Prostate gland (tissue), 2 donors: ENCODE results near the gene ABTB2.

Experiments used
- POLR2A ChIP-seq: fragments of 450-650 bp; IDR thresholded peaks from one replicate; pipeline ENCODE4 v1.6.1; 2016; ENCODE audit warnings: antibody characterized with exemption, mild to moderate bottlenecking
- POLR2AphosphoS5 ChIP-seq: sonication (generic); formaldehyde crosslinking; IDR thresholded peaks from one replicate; pipeline ENCODE4 v1.6.1; 2017; ENCODE audit warnings: antibody characterized with exemption
- TF ChIP-seq, protein P1 (sequence below), 4 experiments: fragments of 200-600 bp in 2 of 4; fragments of 450-650 bp in 2 of 4; sonication (generic) in 2 of 4; IDR thresholded peaks; 1 replicate in 3 of 4; 2 replicates in 1 of 4; pipeline ENCODE4 v1.5.1; 2016 to 2019; ENCODE audit warnings: antibody characterized with exemption in 4 of 4, mild to moderate bottlenecking in 2 of 4, moderate library complexity in 2 of 4

- TF ChIP-seq, protein P1, sequence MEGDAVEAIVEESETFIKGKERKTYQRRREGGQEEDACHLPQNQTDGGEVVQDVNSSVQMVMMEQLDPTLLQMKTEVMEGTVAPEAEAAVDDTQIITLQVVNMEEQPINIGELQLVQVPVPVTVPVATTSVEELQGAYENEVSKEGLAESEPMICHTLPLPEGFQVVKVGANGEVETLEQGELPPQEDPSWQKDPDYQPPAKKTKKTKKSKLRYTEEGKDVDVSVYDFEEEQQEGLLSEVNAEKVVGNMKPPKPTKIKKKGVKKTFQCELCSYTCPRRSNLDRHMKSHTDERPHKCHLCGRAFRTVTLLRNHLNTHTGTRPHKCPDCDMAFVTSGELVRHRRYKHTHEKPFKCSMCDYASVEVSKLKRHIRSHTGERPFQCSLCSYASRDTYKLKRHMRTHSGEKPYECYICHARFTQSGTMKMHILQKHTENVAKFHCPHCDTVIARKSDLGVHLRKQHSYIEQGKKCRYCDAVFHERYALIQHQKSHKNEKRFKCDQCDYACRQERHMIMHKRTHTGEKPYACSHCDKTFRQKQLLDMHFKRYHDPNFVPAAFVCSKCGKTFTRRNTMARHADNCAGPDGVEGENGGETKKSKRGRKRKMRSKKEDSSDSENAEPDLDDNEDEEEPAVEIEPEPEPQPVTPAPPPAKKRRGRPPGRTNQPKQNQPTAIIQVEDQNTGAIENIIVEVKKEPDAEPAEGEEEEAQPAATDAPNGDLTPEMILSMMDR (IDR thresholded peaks at IDR 0.05) = no peak
- TF ChIP-seq POLR2A = no peak
- TF ChIP-seq POLR2AphosphoS5 = no peak
These were observed 5.9 kb downstream of the ABTB2 start for GRCh38 chr11:34351687-34352469.
